ENCODE data around the gene ZDHHC6.
"Not testable (repeated sequence)": the region's sequence is repeated elsewhere in the genome, so short reads cannot be mapped to it uniquely, and the experiment has no call there.

The ZDHHC6 gene

GRCh38 chr10:112447620-112447928 is 860 bp upstream of the ZDHHC6 start:
- DNase-seq (ENCODE audit: insufficient read length, low spot score) (no peak), FAIRE-seq (no peak)

GRCh38 chr10:112446055-112446854 is 459 bp downstream of the ZDHHC6 start:
- FAIRE-seq = peak; percentile 40
- DNase-seq (ENCODE audit: insufficient read length, low spot score) = no peak

GRCh38 chr10:112442063-112442462 is 4.7 kb downstream of the ZDHHC6 start:
- DNase-seq (ENCODE audit: insufficient read length, low spot score) = no peak
- no peak for FAIRE-seq

GRCh38 chr10:112441520-112441919 is 5.2 kb downstream of the ZDHHC6 start:
- DNase-seq (ENCODE audit: insufficient read length, low spot score) = no peak
- no peak for FAIRE-seq

GRCh38 chr10:112438356-112438755 is 8.4 kb downstream of the ZDHHC6 start:
- FAIRE-seq = no peak
- no peak for DNase-seq (ENCODE audit: insufficient read length, low spot score)

GRCh38 chr10:112434988-112435619 is 11.6 kb downstream of the ZDHHC6 start:
- no peak for FAIRE-seq
- no peak for DNase-seq (ENCODE audit: insufficient read length, low spot score)

GRCh38 chr10:112433136-112433535 is 13.6 kb downstream of the ZDHHC6 start:
- FAIRE-seq (no peak), DNase-seq (ENCODE audit: insufficient read length, low spot score) (no peak)

- no peak for FAIRE-seq
- no peak for DNase-seq (ENCODE audit: insufficient read length, low spot score)
These were observed 17.0 kb downstream of the ZDHHC6 start for GRCh38 chr10:112429654-112430230.

- DNase-seq (ENCODE audit: insufficient read length, low spot score) (no peak), FAIRE-seq (peak; percentile 80)
These were observed 17.6 kb downstream of the ZDHHC6 start for GRCh38 chr10:112429147-112429546.

- DNase-seq (ENCODE audit: insufficient read length, low spot score) (no peak), FAIRE-seq (no peak)
These were observed 20.6 kb downstream of the ZDHHC6 start for GRCh38 chr10:112426111-112426510.

GRCh38 chr10:112424651-112425050 is 22.1 kb downstream of the ZDHHC6 start:
- FAIRE-seq (no peak), DNase-seq (ENCODE audit: insufficient read length, low spot score) (no peak)

GRCh38 chr10:112421731-112422130 is 25.0 kb downstream of the ZDHHC6 start:
- FAIRE-seq = no peak
- DNase-seq (ENCODE audit: insufficient read length, low spot score) = no peak

- DNase-seq (ENCODE audit: insufficient read length, low spot score) (no peak), FAIRE-seq (no peak)
These were observed 34.0 kb downstream of the ZDHHC6 start for GRCh38 chr10:112412696-112413095.

- DNase-seq (ENCODE audit: insufficient read length, low spot score) (no peak), FAIRE-seq (no peak)
These were observed 37.0 kb downstream of the ZDHHC6 start for GRCh38 chr10:112409755-112410154.

GRCh38 chr10:112409299-112409698 is 37.4 kb downstream of the ZDHHC6 start:
- FAIRE-seq (no peak), DNase-seq (ENCODE audit: insufficient read length, low spot score) (no peak)

- FAIRE-seq (no peak), DNase-seq (ENCODE audit: insufficient read length, low spot score) (no peak)
These were observed 39.0 kb downstream of the ZDHHC6 start for GRCh38 chr10:112407696-112408095.

GRCh38 chr10:112406806-112407205 is 39.9 kb downstream of the ZDHHC6 start:
- DNase-seq (ENCODE audit: insufficient read length, low spot score); FAIRE-seq: not testable (repeated sequence)

- FAIRE-seq = no peak
- DNase-seq (ENCODE audit: insufficient read length, low spot score) = no peak
These were observed 42.1 kb downstream of the ZDHHC6 start for GRCh38 chr10:112404617-112405016.

- no peak for FAIRE-seq
- no peak for DNase-seq (ENCODE audit: insufficient read length, low spot score)
These were observed 43.8 kb downstream of the ZDHHC6 start for GRCh38 chr10:112402917-112403316.

GRCh38 chr10:112397592-112397991 is 49.1 kb downstream of the ZDHHC6 start:
- FAIRE-seq (no peak), DNase-seq (ENCODE audit: insufficient read length, low spot score) (no peak)

- DNase-seq (ENCODE audit: insufficient read length, low spot score) = no peak
- FAIRE-seq = no peak
These were observed 50.7 kb downstream of the ZDHHC6 start for GRCh38 chr10:112395809-112396530.

All from GM19239 (cell line).